CD8-positive, alpha-beta memory T cell (primary cell): ENCODE measurements around the gene BNIPL. TPM values are rescaled to one million over a fixed set of nuclear protein-coding genes. Genes with fewer than 3 reads are reported as not detected.

Source experiments
- CTCF ChIA-PET: fragments of 350-600 bp; sonication (Branson Sonifier 250); formaldehyde crosslinking; loops from one replicate; lab custom pipeline; 2021; ENCODE audit warnings: antibody characterized with exemption; lab: Charles Lee
- POLR2A ChIA-PET: fragments of 350-600 bp; sonication (Branson Sonifier 250); formaldehyde crosslinking; loops from one replicate; lab custom pipeline; 2021; ENCODE audit warnings: antibody characterized with exemption; lab: Charles Lee
- DNase-seq, 5 donors: peaks; one replicate each; pipeline versions ENCODE4 v3.0.0 to v3.0.0-alpha.2; 2020 to 2022; ENCODE audit warnings: mixed read lengths in 1 of 5
- H3K27ac ChIP-seq: one replicate; pipeline ENCODE4 v1.7.0; 2013; ENCODE audit warnings: low read depth, mild to moderate bottlenecking, low read length, moderate library complexity
- H3K27me3 ChIP-seq: 2 replicates; pipeline ENCODE4 v1.7.0; 2013; ENCODE audit warnings: low read length, mild to moderate bottlenecking; ENCODE audit not compliant: insufficient read depth, poor library complexity, severe bottlenecking
- H3K36me3 ChIP-seq: 2 replicates; pipeline ENCODE4 v1.7.0; 2013; ENCODE audit warnings: mild to moderate bottlenecking, low read length, moderate library complexity; ENCODE audit not compliant: insufficient read depth
- H3K4me1 ChIP-seq: 2 replicates; pipeline ENCODE4 v1.7.0; 2013; ENCODE audit warnings: mild to moderate bottlenecking, low read length, moderate library complexity; ENCODE audit not compliant: insufficient read depth
- H3K4me3 ChIP-seq: 2 replicates; pipeline ENCODE4 v1.7.0; 2013; ENCODE audit warnings: mild to moderate bottlenecking, low read length
- H3K9me3 ChIP-seq: 2 replicates; pipeline ENCODE4 v1.7.0; 2013; ENCODE audit warnings: mild to moderate bottlenecking, low read length
- H3K27ac Mint-ChIP-seq, 8 donors: one replicate each; pipeline ENCODE4 v1.8.0; 2020 to 2021; ENCODE audit warnings: mixed read lengths in 8 of 8, mild to moderate bottlenecking in 6 of 8, inconsistent platforms in 3 of 8, moderate library complexity in 3 of 8
- H3K27me3 Mint-ChIP-seq, 2 donors: one replicate each; pipeline ENCODE4 v1.8.0; 2020 to 2021; ENCODE audit warnings: mixed read lengths in 2 of 2, mild to moderate bottlenecking in 1 of 2, moderate library complexity in 1 of 2
- H3K36me3 Mint-ChIP-seq, 3 donors: one replicate each; pipeline ENCODE4 v1.8.0; 2020 to 2021; ENCODE audit warnings: mixed read lengths in 3 of 3, inconsistent platforms in 1 of 3, mild to moderate bottlenecking in 1 of 3
- H3K4me1 Mint-ChIP-seq, 3 donors: one replicate each; pipeline ENCODE4 v1.8.0; 2020 to 2021; ENCODE audit warnings: mixed read lengths in 3 of 3, inconsistent platforms in 1 of 3, mild to moderate bottlenecking in 1 of 3
- H3K4me3 Mint-ChIP-seq, 7 donors: one replicate each; pipeline ENCODE4 v1.8.0; 2020 to 2021; ENCODE audit warnings: mixed read lengths in 7 of 7, mild to moderate bottlenecking in 6 of 7, moderate library complexity in 4 of 7, inconsistent platforms in 2 of 7
- H3K9me3 Mint-ChIP-seq, 5 donors: one replicate each; pipeline ENCODE4 v1.8.0; 2020 to 2022; ENCODE audit warnings: mixed read lengths in 5 of 5, mild to moderate bottlenecking in 3 of 5, moderate library complexity in 2 of 5, inconsistent platforms in 1 of 5
- polyA plus RNA-seq: library from polyadenylated mRNA; unstranded; fragments of 300-500 nt; fragmentation: Illumina TruSeq; gene quantifications from one replicate; pipeline ENCODE4 v1.2.3, GENCODE V29; 2021
- total RNA-seq, 2 experiments: library from RNA; stranded (reverse); gene quantifications; one replicate each; pipeline ENCODE4 v1.2.3, GENCODE V29; 2021

BNIPL gene
- total and polyA plus RNA-seq, 3 experiments from 2014 or later, result 0.08 to 1.3 (median 0.75) TPM

GRCh38 chr1:151049458-151049857 lies 13.1 kb downstream of the BNIPL start:
- Mint-ChIP-seq H3K27ac (peak overlapping the region; percentile 56 to 98 (median 93)), H3K4me1 (peaks cover 66 to 84% (median 72%) of the 10 kb centered on the region in 3 donors), H3K9me3 (peaks cover 0 to 1% (median 0%) of the 10 kb centered on the region in 5 donors), H3K4me3 (peak overlapping the region in 6 of 7 donors; percentile 39 to 96 (median 50)), H3K27me3 (no peaks in the 10 kb centered on the region), H3K36me3 (peaks cover 0 to 39% (median 8%) of the 10 kb centered on the region in 3 donors)
- ChIA-PET CTCF (interaction anchor here (1.5 to 8.9 kb wide), 3 partner anchors 10 to 24 kb away, joined by 5 to 94 read pairs (median 60); partner anchors contain the start of genes CDC42SE1, GABPB2 and MLLT11), POLR2A (interaction anchor here (0.6 to 5.6 kb wide), 2 partner anchors 9 to 25 kb away, joined by 3 to 88 read pairs; partner anchors contain the start of genes CDC42SE1 and MLLT11)
- H3K27ac ChIP-seq, result no peak overlapping the region
- H3K4me3 ChIP-seq, result no peak overlapping the region
- H3K27me3 ChIP-seq, result no peaks in the 10 kb centered on the region
- no peaks in the 10 kb centered on the region for H3K9me3 ChIP-seq
- no peak for DNase-seq
- peaks cover 63% of the 10 kb centered on the region for H3K4me1 ChIP-seq
- H3K36me3 ChIP-seq, result peaks cover 28% of the 10 kb centered on the region

GRCh38 chr1:151050051-151050688 lies 13.8 kb downstream of the BNIPL start:
- ChIA-PET POLR2A (interaction anchor here (0.6 to 5.6 kb wide), 2 partner anchors 9 to 24 kb away, joined by 3 to 88 read pairs; partner anchors contain the start of genes CDC42SE1 and MLLT11), CTCF (interaction anchor here (1.5 to 8.9 kb wide), 3 partner anchors 9 to 25 kb away, joined by 5 to 94 read pairs (median 60); partner anchors contain the start of genes CDC42SE1, GABPB2 and MLLT11)
- H3K4me3 ChIP-seq, result no peak overlapping the region
- peak overlapping the region in 3 of 7 donors; percentile 10 to 96 (median 23) for H3K4me3 Mint-ChIP-seq
- H3K4me1 Mint-ChIP-seq, result peaks cover 73 to 91% (median 79%) of the 10 kb centered on the region in 3 donors
- H3K36me3 ChIP-seq, result peaks cover 35% of the 10 kb centered on the region
- no peaks in the 10 kb centered on the region for H3K27me3 ChIP-seq
- no peaks in the 10 kb centered on the region for H3K9me3 ChIP-seq
- H3K4me1 ChIP-seq, result peaks cover 70% of the 10 kb centered on the region
- H3K27me3 Mint-ChIP-seq, result no peaks in the 10 kb centered on the region
- H3K36me3 Mint-ChIP-seq, result peaks cover 5 to 47% (median 14%) of the 10 kb centered on the region in 3 donors
- peak overlapping the region; percentile 9 to 95 (median 66) for H3K27ac Mint-ChIP-seq
- no peak for DNase-seq
- no peak overlapping the region for H3K27ac ChIP-seq
- peaks cover 0 to 1% (median 0%) of the 10 kb centered on the region in 5 donors for H3K9me3 Mint-ChIP-seq

GRCh38 chr1:151051356-151052009 lies 15.1 kb downstream of the BNIPL start:
- no peak overlapping the region for H3K27ac ChIP-seq

GRCh38 chr1:151054971-151055547 lies 18.7 kb downstream of the BNIPL start:
- no peaks in the 10 kb centered on the region for H3K9me3 Mint-ChIP-seq
- Histone ChIP-seq H3K4me3 (peak overlapping the region; percentile 92), H3K27me3 (no peaks in the 10 kb centered on the region), H3K4me1 (peaks cover 49% of the 10 kb centered on the region), H3K9me3 (no peaks in the 10 kb centered on the region), H3K36me3 (peaks cover 53% of the 10 kb centered on the region), H3K27ac (peak overlapping the region; percentile 98)
- ChIA-PET CTCF (interaction anchor here (1.2 to 9.5 kb wide), 5 partner anchors 9 to 102 kb away, joined by 3 to 94 read pairs (median 12); partner anchors contain the start of genes C1orf56, GABPB2 and TNFAIP8L2), POLR2A (interaction anchor here (1.5 to 8.1 kb wide), 2 partner anchors 6 to 43 kb away, joined by 5 to 88 read pairs; partner anchors contain the start of gene C1orf56)
- no peak for DNase-seq
- peaks cover 25 to 86% (median 31%) of the 10 kb centered on the region in 3 donors for H3K36me3 Mint-ChIP-seq
- H3K4me1 Mint-ChIP-seq, result peaks cover 67 to 81% (median 75%) of the 10 kb centered on the region in 3 donors
- H3K4me3 Mint-ChIP-seq, result peak overlapping the region; percentile 95 to 100 (median 99)
- peak overlapping the region; percentile 94 to 99 (median 98) for H3K27ac Mint-ChIP-seq
- H3K27me3 Mint-ChIP-seq, result no peaks in the 10 kb centered on the region

More at GRCh38 chr1:151051356-151052009, 15.1 kb downstream of the BNIPL start:
- ChIA-PET CTCF (interaction anchor here (1.1 to 8.9 kb wide), 3 partner anchors 8 to 49 kb away, joined by 7 to 60 read pairs (median 8); partner anchors contain the start of genes CDC42SE1 and MLLT11), POLR2A (interaction anchor here (5.6 kb wide), 1 partner anchor 7 kb away, joined by 88 read pairs; the partner anchor contains the start of genes CDC42SE1 and MLLT11)
- peaks cover 44% of the 10 kb centered on the region for H3K36me3 ChIP-seq
- Mint-ChIP-seq H3K9me3 (no peaks in the 10 kb centered on the region), H3K4me3 (peak overlapping the region in 3 of 7 donors; percentile 1 to 96 (median 20)), H3K36me3 (peaks cover 14 to 60% (median 21%) of the 10 kb centered on the region in 3 donors), H3K27me3 (no peaks in the 10 kb centered on the region), H3K27ac (peak overlapping the region; percentile 30 to 93 (median 76)), H3K4me1 (peaks cover 80 to 96% (median 85%) of the 10 kb centered on the region in 3 donors)
- DNase-seq, result no peak
- peaks cover 76% of the 10 kb centered on the region for H3K4me1 ChIP-seq
- H3K4me3 ChIP-seq, result no peak overlapping the region
- H3K27me3 ChIP-seq, result no peaks in the 10 kb centered on the region
- no peaks in the 10 kb centered on the region for H3K9me3 ChIP-seq

- H3K27ac ChIP-seq, result peak overlapping the region; percentile 98
- POLR2A ChIA-PET, result interaction anchor here (1.0 to 8.1 kb wide), 4 partner anchors 7 to 111 kb away, joined by 3 to 88 read pairs (median 6); partner anchors contain the start of gene C1orf56
- H3K4me1 ChIP-seq, result peaks cover 49% of the 10 kb centered on the region
- H3K4me3 Mint-ChIP-seq, result peak overlapping the region; percentile 95 to 100 (median 99)
- peaks cover 25 to 86% (median 31%) of the 10 kb centered on the region in 3 donors for H3K36me3 Mint-ChIP-seq
- H3K9me3 ChIP-seq, result no peaks in the 10 kb centered on the region
- DNase-seq, result no peak
- H3K27me3 ChIP-seq, result no peaks in the 10 kb centered on the region
- CTCF ChIA-PET, result interaction anchor here (0.5 to 9.5 kb wide), 7 partner anchors 9 to 141 kb away, joined by 3 to 94 read pairs (median 5); partner anchors contain the start of genes C1orf56, GABPB2 and TNFAIP8L2
- no peaks in the 10 kb centered on the region for H3K27me3 Mint-ChIP-seq
- H3K4me3 ChIP-seq, result peak overlapping the region; percentile 92
- no peaks in the 10 kb centered on the region for H3K9me3 Mint-ChIP-seq
- H3K4me1 Mint-ChIP-seq, result peaks cover 67 to 81% (median 75%) of the 10 kb centered on the region in 3 donors
- H3K27ac Mint-ChIP-seq, result peak overlapping the region; percentile 94 to 99 (median 98)
- H3K36me3 ChIP-seq, result peaks cover 53% of the 10 kb centered on the region
Observed at GRCh38 chr1:151055581-151055980, 19.2 kb downstream of the BNIPL start.

- peaks cover 48% of the 10 kb centered on the region for H3K4me1 ChIP-seq
- H3K27ac Mint-ChIP-seq, result peak overlapping the region; percentile 94 to 99 (median 98)
- CTCF ChIA-PET, result interaction anchor here (0.5 to 9.5 kb wide), 6 partner anchors 10 to 140 kb away, joined by 3 to 94 read pairs (median 14); partner anchors contain the start of genes C1orf56, GABPB2 and MINDY1
- H3K9me3 Mint-ChIP-seq, result no peaks in the 10 kb centered on the region
- H3K9me3 ChIP-seq, result no peaks in the 10 kb centered on the region
- peak overlapping the region; percentile 92 for H3K4me3 ChIP-seq
- H3K27me3 Mint-ChIP-seq, result no peaks in the 10 kb centered on the region
- DNase-seq, result peak in 3 of 5 donors; percentile 12 to 75 (median 58)
- peaks cover 66 to 81% (median 75%) of the 10 kb centered on the region in 3 donors for H3K4me1 Mint-ChIP-seq
- no peaks in the 10 kb centered on the region for H3K27me3 ChIP-seq
- POLR2A ChIA-PET, result interaction anchor here (0.6 to 8.1 kb wide), 5 partner anchors 8 to 288 kb away, joined by 3 to 88 read pairs (median 5); partner anchors contain the start of gene C1orf56
- peak overlapping the region; percentile 98 for H3K27ac ChIP-seq
- H3K4me3 Mint-ChIP-seq, result peak overlapping the region; percentile 95 to 100 (median 99)
- peaks cover 25 to 84% (median 31%) of the 10 kb centered on the region in 3 donors for H3K36me3 Mint-ChIP-seq
- H3K36me3 ChIP-seq, result peaks cover 53% of the 10 kb centered on the region
Observed at GRCh38 chr1:151056149-151056548, 19.8 kb downstream of the BNIPL start.
